Measurements from ENCODE around the gene TMEM154. TPM values are rescaled to one million over a fixed set of nuclear protein-coding genes. Genes with fewer than 3 reads are reported as not detected.

TMEM154 gene
- polyA plus RNA-seq, 1 of the 3 experiments (the other 2 are of a cell fraction), result 0.58 TPM

GRCh38 chr4:152651473-152652060 lies 28.2 kb downstream of the TMEM154 start (continued):
- TF ChIP-seq REST (IDR thresholded peaks at IDR 0.05; ENCODE audit: low read depth, low read length), result no peak
- no peak for TF ChIP-seq RFX5 (IDR thresholded peaks at IDR 0.05; ENCODE audit: low read length)

GRCh38 chr4:152646221-152646620 lies 33.6 kb downstream of the TMEM154 start:
- POLR2A ChIA-PET, result no interaction called here
- DNase-seq, result no peak

More at GRCh38 chr4:152646221-152646620, 33.6 kb downstream of the TMEM154 start:
- no peak overlapping the region for H3K27ac ChIP-seq (ENCODE audit: low read depth in 2 of 2, low read length in 1 of 2)
- TF ChIP-seq TAF1 (IDR thresholded peaks at IDR 0.05; ENCODE audit: borderline replicate concordance, low read depth, low read length) (no peak), FOXJ3 (CRISPR knock-in tag; IDR thresholded peaks at IDR 0.05) (no peak), YY1 (IDR thresholded peaks at IDR 0.05; ENCODE audit: low read depth) (no peak), SIN3A (IDR thresholded peaks at IDR 0.05; ENCODE audit: borderline replicate concordance, low read depth, low read length) (no peak), REST (IDR thresholded peaks at IDR 0.05; ENCODE audit: low read depth, low read length) (no peak), NFIC (IDR thresholded peaks at IDR 0.05; ENCODE audit: borderline replicate concordance) (no peak), EP300 (IDR thresholded peaks at IDR 0.05; ENCODE audit: borderline replicate concordance in 1 of 2, low read depth in 1 of 2, low read length in 1 of 2) (no peak)
- no peaks in the 10 kb centered on the region for H3K36me3 ChIP-seq (replicated peaks in 1 of 2; ENCODE audit: control insufficient read depth in 1 of 2, insufficient read depth in 2 of 2, low read length in 1 of 2)
- H3K9me3 ChIP-seq, result no peaks in the 10 kb centered on the region
- H3K9me2 ChIP-seq, result no peaks in the 10 kb centered on the region
- H3K79me2 ChIP-seq (ENCODE audit: insufficient read depth), result no peaks in the 10 kb centered on the region
- no peak overlapping the region for H2AFZ ChIP-seq (ENCODE audit: low read depth)
- H3K4me1 ChIP-seq (ENCODE audit: control insufficient read depth in 1 of 2, insufficient read depth in 2 of 2, low read depth in 1 of 2, low read length in 1 of 2), result peaks cover 0 to 11% of the 10 kb centered on the region in 2 experiments; a peak in 1 of 4 replicates
- no peak overlapping the region for H3K4me3 ChIP-seq (ENCODE audit: low read depth in 2 of 2, low read length in 1 of 2)
- H3K9ac ChIP-seq, result no peak overlapping the region
- 74% methylated on average over 3 of the region's 3 CpGs for WGBS (ENCODE audit: low lambda C conversion rate)
- no peaks in the 10 kb centered on the region for H3K27me3 ChIP-seq (ENCODE audit: insufficient read depth)
- no peaks in the 10 kb centered on the region for H4K20me1 ChIP-seq (ENCODE audit: insufficient read depth)
- CTCF ChIA-PET, result interaction anchor here (1.1 to 2.5 kb wide), 6 partner anchors 22 to 482 kb away, joined by 3 to 11 read pairs (median 4); no protein-coding TSS in a partner anchor
- no peaks in the 10 kb centered on the region for H3F3A ChIP-seq (replicated peaks; ENCODE audit: insufficient read depth)
- H3K4me2 ChIP-seq, result no peak overlapping the region
